HepG2 (cell line): ENCODE data around the gene IRF2BPL. TPM values are rescaled to one million over a fixed set of nuclear protein-coding genes. Genes with fewer than 3 reads are reported as not detected.

ENCODE experiments used
- ATAC-seq: fragments of 200-7000 bp; cut with Tn5 transposase; 3 replicates; pipeline ENCODE4 v1.9.1; 2020; ENCODE audit warnings: mild to moderate bottlenecking, moderate library complexity
- BruUV-seq: library from RNA; stranded (reverse); fragments of 400-500 nt; replicated peaks from 2 replicates; lab custom pipeline; 2021; lab: Mats Ljungman, UMichigan
- CTCF ChIA-PET: fragments of 300-600 bp; formaldehyde crosslinking; extraction: SDS; loops from one replicate; lab custom pipeline; 2021; ENCODE audit warnings: low total read pairs, inconsistent platforms, low intra/inter-chr PET ratio; lab: Yijun Ruan, JAX
- POLR2A ChIA-PET: fragments of 350-600 bp; sonication (Branson Sonifier 250); formaldehyde crosslinking; loops from one replicate; lab custom pipeline; 2020; ENCODE audit warnings: antibody characterized with exemption, inconsistent platforms; lab: Yijun Ruan, JAX
- DNase-seq: peaks from one replicate; pipeline ENCODE4 v3.0.0-alpha.2; 2015; ENCODE audit warnings: low spot score
- FAIRE-seq: peaks from 3 replicates; lab custom pipeline; 2011; peaks lifted over from hg19 to GRCh38; lab: Jason Lieb, UNC
- H2AFZ ChIP-seq: one replicate; pipeline ENCODE4 v1.6.1; 2011; ENCODE audit warnings: low read length, inconsistent platforms
- H3K27ac ChIP-seq: fragments of 300-600 bp; 3 replicates; pipeline ENCODE4 v1.8.0; 2011; ENCODE audit warnings: mixed run types, mild to moderate bottlenecking, mixed read lengths, low read length, inconsistent platforms; ENCODE audit not compliant: insufficient read depth; ENCODE audit errors: extremely low read length
- H3K27me3 ChIP-seq, 2 experiments: fragments of 200-600 bp in 1 of 2; 2 replicates in 1 of 2; 3 replicates in 1 of 2; pipeline versions ENCODE4 v1.6.0 to v1.8.0; 2011; ENCODE audit warnings: low read length in 2 of 2, mild to moderate bottlenecking in 2 of 2, moderate library complexity in 2 of 2, inconsistent platforms in 1 of 2; ENCODE audit not compliant: insufficient read depth in 2 of 2, control insufficient read depth in 1 of 2
- H3K36me3 ChIP-seq, 2 experiments: fragments of 200-600 bp in 1 of 2; replicated peaks in 1 of 2; 2 replicates in 1 of 2; 3 replicates in 1 of 2; pipeline versions ENCODE4 v1.5.1 to v1.8.0; 2011; ENCODE audit warnings: low read length in 2 of 2, inconsistent platforms in 1 of 2; ENCODE audit not compliant: insufficient read depth in 2 of 2, control insufficient read depth in 1 of 2
- H3K4me1 ChIP-seq: 2 replicates; pipeline ENCODE4 v1.5.1; 2012; ENCODE audit warnings: low read length, inconsistent platforms; ENCODE audit not compliant: insufficient read depth
- H3K4me2 ChIP-seq: 2 replicates; pipeline ENCODE4 v1.6.0; 2011; ENCODE audit warnings: low read depth, low read length, inconsistent platforms
- H3K4me3 ChIP-seq, 3 experiments: fragments of 200-600 bp in 1 of 3; sonication (generic), shearing (Covaris generic) in 1 of 3; replicated peaks in 1 of 3; 2 replicates each; pipeline ENCODE4 v1.5.1; 2011 to 2016; ENCODE audit warnings: low read length in 3 of 3, inconsistent platforms in 2 of 3, low read depth in 2 of 3, mild to moderate bottlenecking in 2 of 3, control low read depth in 1 of 3, mixed read lengths in 1 of 3; ENCODE audit not compliant: insufficient read depth in 1 of 3
- H3K79me2 ChIP-seq: one replicate; pipeline ENCODE4 v1.6.1; 2011; ENCODE audit warnings: low read length, inconsistent platforms; ENCODE audit not compliant: insufficient read depth
- H3K9ac ChIP-seq: 2 replicates; pipeline ENCODE4 v1.6.0; 2011; ENCODE audit warnings: mild to moderate bottlenecking, low read depth, low read length, inconsistent platforms; ENCODE audit not compliant: insufficient read depth
- H3K9me3 ChIP-seq: 2 replicates; pipeline ENCODE4 v1.5.1; 2012; ENCODE audit warnings: mild to moderate bottlenecking, low read length
- H4K20me1 ChIP-seq: 2 replicates; pipeline ENCODE4 v1.6.0; 2011; ENCODE audit warnings: inconsistent platforms, mild to moderate bottlenecking, low read length, moderate library complexity; ENCODE audit not compliant: insufficient read depth
- ASH2L ChIP-seq: fragments of 300-600, 200-600 bp; sonication (generic); IDR thresholded peaks from 2 replicates; pipeline ENCODE4 v1.7.0; 2017; ENCODE audit warnings: low read depth, mild to moderate bottlenecking, moderate library complexity, mixed read lengths, low read length; ENCODE audit not compliant: insufficient read length
- CHD4 ChIP-seq: fragments of 200-600 bp; sonication (generic); IDR thresholded peaks from 2 replicates; pipeline ENCODE4 v1.7.0; 2017; ENCODE audit warnings: mild to moderate bottlenecking, low read length, borderline replicate concordance
- MIER3 ChIP-seq: IDR thresholded peaks from 2 replicates; pipeline ENCODE4 v1.6.1; 2016; ENCODE audit warnings: missing compliant biosample characterization, borderline replicate concordance
- POGZ ChIP-seq: sonication (generic); formaldehyde crosslinking; IDR thresholded peaks from 2 replicates; pipeline ENCODE4 v1.4.0; 2020; ENCODE audit warnings: mild to moderate bottlenecking, missing genetic modification reagents
- POLR2AphosphoS5 ChIP-seq: IDR thresholded peaks from 2 replicates; pipeline ENCODE4 v1.6.1; 2012; ENCODE audit warnings: low read depth, low read length
- RORA ChIP-seq: sonication (generic); formaldehyde crosslinking; IDR thresholded peaks from 2 replicates; pipeline ENCODE4 v1.5.0; 2020; ENCODE audit warnings: mild to moderate bottlenecking, missing genetic modification reagents, moderate library complexity
- ZBTB38 ChIP-seq: sonication (generic); formaldehyde crosslinking; IDR thresholded peaks from 2 replicates; pipeline ENCODE4 v1.5.1; 2020; ENCODE audit warnings: mild to moderate bottlenecking, missing genetic modification reagents
- ZMYM4 ChIP-seq: sonication (generic); formaldehyde crosslinking; IDR thresholded peaks from 2 replicates; pipeline ENCODE4 v1.8.1; 2023; ENCODE audit warnings: mild to moderate bottlenecking, missing genetic modification reagents
- ZNF652 ChIP-seq: IDR thresholded peaks from 2 replicates; pipeline ENCODE4 v1.6.1; 2016; ENCODE audit warnings: low read depth, borderline replicate concordance
- WGBS: methylation state at CpG from one replicate; pipeline ENCODE4 v1.1.6; 2017; ENCODE audit warnings: low lambda C conversion rate; 5-methylcytosine and 5-hydroxymethylcytosine counted together
- in situ Hi-C: cut with HindIII; loops from 2 replicates; pipeline ENCODE4 v1.10.0; 2017; ENCODE audit warnings: low pct_unique_long_range_greater_than_20kb; ENCODE audit not compliant: extremely low pct_ligation_motif_present
- intact Hi-C: fragments of 100-400 bp; cut with micrococcal nuclease; formaldehyde crosslinking; loops from one replicate; pipeline ENCODE4 v1.10.0; 2022; ENCODE audit not compliant: unreplicated experiment
- polyA plus RNA-seq, 8 experiments: library from polyadenylated mRNA; depleted of rRNA in 3 of 8; stranded (reverse) in 7 of 8; unstranded in 1 of 8; fragments of >200 nt; fragmentation: Illumina TruSeq in 4 of 8; extraction: Trizol in 4 of 8; gene quantifications; 2 replicates each; pipeline versions ENCODE4 v1.2.1 to v1.2.3, GENCODE V29; 2011 to 2016; ENCODE audit warnings: low read depth in 4 of 8, missing spikeins in 1 of 8, mixed read lengths in 1 of 8; ENCODE audit not compliant: insufficient read depth in 1 of 8
- total RNA-seq, 5 experiments: library from RNA; depleted of rRNA; stranded (reverse); fragments of >200 nt; fragmentation: Illumina TruSeq; extraction: Trizol; gene quantifications; 2 replicates each; pipeline ENCODE4 v1.2.3, GENCODE V29; 2016; ENCODE audit warnings: low read depth in 1 of 5
- TF ChIP-seq, protein P1 (sequence below): sonication (generic); formaldehyde crosslinking; conservative IDR thresholded peaks from 2 replicates; pipeline ENCODE4 v1.4.0; 2020; ENCODE audit warnings: missing genetic modification reagents

The IRF2BPL gene
- total and polyA plus RNA-seq, 2 of the 13 experiments (the other 11 are each of a cell fraction or from before 2014, with no cell fraction given) = 6.6 to 8.4 TPM

DNA sequence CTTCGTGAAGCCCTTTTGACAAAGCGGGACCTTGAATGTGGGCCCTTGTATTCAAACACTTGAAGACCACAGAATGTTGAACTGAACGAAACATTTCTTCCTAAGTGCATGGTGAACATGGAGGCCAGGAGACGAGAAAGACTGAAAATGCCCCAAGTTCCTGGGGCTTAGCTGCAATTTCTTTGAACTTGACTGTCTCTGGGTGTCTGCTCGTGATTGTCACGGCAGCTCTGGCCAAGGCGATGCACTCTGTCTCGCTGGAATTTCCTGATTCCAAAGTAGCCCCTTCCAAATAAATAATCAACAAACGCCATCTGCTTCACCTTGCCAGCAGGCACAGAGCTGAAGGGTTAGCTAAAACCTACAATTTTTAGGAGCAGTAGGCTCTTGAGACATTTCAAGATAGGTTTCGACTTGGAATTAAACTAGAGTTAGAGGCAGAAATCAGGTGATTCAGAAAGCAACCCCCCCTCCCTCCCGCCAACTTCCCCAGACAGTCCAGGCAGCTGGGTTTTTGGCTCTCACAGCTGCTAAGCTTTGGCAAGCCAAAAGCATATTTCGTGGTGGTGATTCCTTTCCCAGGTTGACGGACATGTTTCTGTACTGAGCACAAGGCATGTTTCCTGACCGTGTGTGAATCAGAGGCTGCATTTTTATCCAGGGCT, 13.5 kb upstream of the IRF2BPL start:
- Histone ChIP-seq H2AFZ (no peak overlapping the region), H3K27ac (peak overlapping the region; percentile 84), H3K79me2 (no peaks in the 10 kb centered on the region), H3K9ac (peak overlapping the region; percentile 67), H3K9me3 (no peaks in the 10 kb centered on the region), H3K4me1 (peaks cover 91% of the 10 kb centered on the region), H3K27me3 (no peaks in the 10 kb centered on the region), H4K20me1 (no peaks in the 10 kb centered on the region), H3K4me2 (no peak overlapping the region)
- ATAC-seq = no peak
- CTCF ChIA-PET = no interaction called here
- no TSS peak for BruUV-seq
- in situ Hi-C loops = loop anchor here (5.0 kb wide), 1 partner anchor 75 kb away; no protein-coding TSS in a partner anchor
- TF ChIP-seq RORA (CRISPR knock-in tag) (no peak), ZBTB38 (peak; percentile 59; the same call in 1 of the 2 replicates)
- TF ChIP-seq, all 625 proteins: peak for 1
- no peak overlapping the region for H3K4me3 ChIP-seq
- FAIRE-seq (no peak), DNase-seq (no peak)
- 68% methylated on average over 13 of the region's 14 CpGs for WGBS
- POLR2A ChIA-PET = interaction anchor here (1.0 to 8.8 kb wide), 6 partner anchors 8 to 89 kb away, joined by 3 to 85 read pairs (median 8); partner anchors contain the start of gene IRF2BPL
- no peaks in the 10 kb centered on the region for H3K36me3 ChIP-seq
- intact Hi-C loops = loop anchor here (2.0 to 5.0 kb wide), 2 partner anchors 19 to 55 kb away; partner anchors contain the start of gene CIPC

DNA sequence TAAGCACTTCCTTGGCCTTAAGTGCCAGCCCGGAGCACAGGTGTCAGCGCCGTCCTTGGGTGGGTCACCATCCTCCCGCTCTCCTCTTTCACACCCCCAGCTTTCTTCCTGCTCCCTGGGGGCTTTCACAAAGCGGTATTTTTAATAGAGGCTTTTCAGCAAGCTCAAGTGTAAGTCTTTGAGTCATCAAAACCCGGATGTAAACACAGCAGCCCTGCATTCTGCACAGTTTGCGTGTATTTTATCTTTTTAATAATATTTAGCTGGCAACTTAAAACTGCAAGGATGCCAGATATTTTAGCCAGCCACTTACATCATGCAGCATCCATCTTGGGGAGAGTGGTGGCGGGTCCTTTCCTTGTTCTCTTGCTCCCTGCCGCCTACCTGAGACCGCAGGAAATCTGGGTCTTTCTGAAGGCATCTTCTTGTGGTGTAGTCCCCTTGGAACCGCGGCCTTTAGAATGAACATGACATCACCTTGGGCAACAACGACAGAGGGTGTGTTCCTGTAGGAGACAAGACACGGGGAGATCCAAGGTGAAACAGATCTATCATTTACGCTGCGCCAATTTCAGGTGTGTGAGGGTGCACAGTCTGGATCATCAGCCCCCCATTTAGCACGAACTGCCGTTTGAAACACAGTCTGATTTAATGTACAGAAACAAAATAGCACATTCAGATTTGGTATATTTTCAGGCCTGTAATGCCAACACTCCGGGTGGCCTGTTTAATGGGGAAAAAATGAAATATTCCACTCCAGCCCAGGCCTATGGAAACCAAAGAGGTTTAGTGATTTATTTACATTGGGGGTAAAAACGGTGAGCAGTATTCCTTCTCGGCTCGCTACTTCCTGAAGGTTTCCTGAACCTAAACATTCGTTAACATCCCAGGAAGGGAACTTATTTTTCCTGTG, 12.5 kb upstream of the IRF2BPL start:
- Histone ChIP-seq H3K4me1 (peaks cover 90% of the 10 kb centered on the region), H3K36me3 (no peaks in the 10 kb centered on the region), H3K27me3 (no peaks in the 10 kb centered on the region), H3K79me2 (no peaks in the 10 kb centered on the region), H3K9me3 (no peaks in the 10 kb centered on the region), H3K4me3 (peak overlapping the region; percentile 40 to 65 (median 46)), H4K20me1 (no peaks in the 10 kb centered on the region), H3K9ac (peak overlapping the region; percentile 67), H3K27ac (peak overlapping the region; percentile 84), H2AFZ (peak overlapping the region; percentile 24), H3K4me2 (peak overlapping the region; percentile 94)
- FAIRE-seq (no peak), DNase-seq (no peak), ATAC-seq (peak; percentile 9; the same call in 1 of the 3 replicates)
- WGBS = 23% methylated on average over 23 of the region's 23 CpGs
- in situ Hi-C loops (loop anchor here (5.0 kb wide), 1 partner anchor 74 kb away; no protein-coding TSS in a partner anchor), intact Hi-C loops (loop anchor here (1.0 to 5.0 kb wide), 3 partner anchors 18 to 85 kb away; partner anchors contain the start of gene CIPC)
- CTCF ChIA-PET = no interaction called here
- no TSS peak for BruUV-seq
- POLR2A ChIA-PET = interaction anchor here (1.0 to 8.8 kb wide), 9 partner anchors 9 to 88 kb away, joined by 3 to 85 read pairs (median 10); partner anchors contain the start of gene IRF2BPL
- TF ChIP-seq, protein P1, sequence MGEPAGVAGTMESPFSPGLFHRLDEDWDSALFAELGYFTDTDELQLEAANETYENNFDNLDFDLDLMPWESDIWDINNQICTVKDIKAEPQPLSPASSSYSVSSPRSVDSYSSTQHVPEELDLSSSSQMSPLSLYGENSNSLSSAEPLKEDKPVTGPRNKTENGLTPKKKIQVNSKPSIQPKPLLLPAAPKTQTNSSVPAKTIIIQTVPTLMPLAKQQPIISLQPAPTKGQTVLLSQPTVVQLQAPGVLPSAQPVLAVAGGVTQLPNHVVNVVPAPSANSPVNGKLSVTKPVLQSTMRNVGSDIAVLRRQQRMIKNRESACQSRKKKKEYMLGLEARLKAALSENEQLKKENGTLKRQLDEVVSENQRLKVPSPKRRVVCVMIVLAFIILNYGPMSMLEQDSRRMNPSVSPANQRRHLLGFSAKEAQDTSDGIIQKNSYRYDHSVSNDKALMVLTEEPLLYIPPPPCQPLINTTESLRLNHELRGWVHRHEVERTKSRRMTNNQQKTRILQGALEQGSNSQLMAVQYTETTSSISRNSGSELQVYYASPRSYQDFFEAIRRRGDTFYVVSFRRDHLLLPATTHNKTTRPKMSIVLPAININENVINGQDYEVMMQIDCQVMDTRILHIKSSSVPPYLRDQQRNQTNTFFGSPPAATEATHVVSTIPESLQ (CRISPR knock-in tag) = no peak
- TF ChIP-seq MIER3 (CRISPR knock-in tag) (peak; percentile 49; the same call in 1 of the 2 replicates), ZNF652 (CRISPR knock-in tag) (no peak), POGZ (CRISPR knock-in tag) (0 out of 2 replicates have a peak, but pooled peaks have one; percentile 11), POLR2AphosphoS5 (no peak), ASH2L (peak; percentile 42), ZMYM4 (no peak), CHD4 (no peak)
